Measurements from ENCODE around the gene PNP.

PNP gene

GRCh38 chr14:20438664-20439063, 30.5 kb upstream of the PNP start:
- TF ChIP-seq SNAI2 (CRISPR knock-in tag; IDR thresholded peaks at IDR 0.05) (no peak), ZFP3 (CRISPR knock-in tag; IDR thresholded peaks at IDR 0.05) (no peak), CREB5 (CRISPR knock-in tag; IDR thresholded peaks at IDR 0.05; ENCODE audit: low read depth) (no peak), CSRNP3 (CRISPR knock-in tag; IDR thresholded peaks at IDR 0.05) (no peak), TSHZ2 (CRISPR knock-in tag; IDR thresholded peaks at IDR 0.05) (no peak), ZNF70 (CRISPR knock-in tag; IDR thresholded peaks at IDR 0.05) (no peak), CSDC2 (CRISPR knock-in tag; IDR thresholded peaks at IDR 0.05) (no peak), ISL1 (CRISPR knock-in tag; IDR thresholded peaks at IDR 0.05) (no peak), PPARA (CRISPR knock-in tag; IDR thresholded peaks at IDR 0.05; ENCODE audit: borderline replicate concordance) (no peak), TOX (CRISPR knock-in tag; IDR thresholded peaks at IDR 0.05; ENCODE audit: borderline replicate concordance) (no peak), ZC3H10 (CRISPR knock-in tag; IDR thresholded peaks at IDR 0.05) (no peak), ZNF8 (CRISPR knock-in tag; IDR thresholded peaks at IDR 0.05) (no peak), OSR1 (CRISPR knock-in tag; IDR thresholded peaks at IDR 0.05) (no peak), ESRRG (CRISPR knock-in tag; IDR thresholded peaks at IDR 0.05) (no peak), GLIS3 (CRISPR knock-in tag; IDR thresholded peaks at IDR 0.05) (no peak), ZNF565 (CRISPR knock-in tag; conservative IDR thresholded peaks at IDR 0.05; ENCODE audit: low read depth) (no peak), POU6F1 (CRISPR knock-in tag; IDR thresholded peaks at IDR 0.05; ENCODE audit: borderline replicate concordance, low read depth) (no peak), RARB (CRISPR knock-in tag; IDR thresholded peaks at IDR 0.05) (no peak), TCF4 (CRISPR knock-in tag; IDR thresholded peaks at IDR 0.05; ENCODE audit: borderline replicate concordance) (no peak), BACH2 (CRISPR knock-in tag; IDR thresholded peaks at IDR 0.05; ENCODE audit: borderline replicate concordance) (no peak)
- ATAC-seq, result no peak

- no peak for ATAC-seq
These were observed 28.7 kb upstream of the PNP start for GRCh38 chr14:20440465-20440864.

More at GRCh38 chr14:20440465-20440864, 28.7 kb upstream of the PNP start:
- TF ChIP-seq ZFP30 (CRISPR knock-in tag; IDR thresholded peaks at IDR 0.05) (no peak), BACH2 (CRISPR knock-in tag; IDR thresholded peaks at IDR 0.05; ENCODE audit: borderline replicate concordance) (no peak), SNAI2 (CRISPR knock-in tag; IDR thresholded peaks at IDR 0.05) (no peak), ZNF70 (CRISPR knock-in tag; IDR thresholded peaks at IDR 0.05) (no peak), ZNF8 (CRISPR knock-in tag; IDR thresholded peaks at IDR 0.05) (no peak), ZNF565 (CRISPR knock-in tag; conservative IDR thresholded peaks at IDR 0.05; ENCODE audit: low read depth) (no peak), PPARA (CRISPR knock-in tag; IDR thresholded peaks at IDR 0.05; ENCODE audit: borderline replicate concordance) (no peak), RARB (CRISPR knock-in tag; IDR thresholded peaks at IDR 0.05) (no peak), POU6F1 (CRISPR knock-in tag; IDR thresholded peaks at IDR 0.05; ENCODE audit: borderline replicate concordance, low read depth) (no peak), OSR1 (CRISPR knock-in tag; IDR thresholded peaks at IDR 0.05) (no peak), TCF4 (CRISPR knock-in tag; IDR thresholded peaks at IDR 0.05; ENCODE audit: borderline replicate concordance) (no peak)

Data from SK-N-SH treated with all-trans-retinoic acid at 6 μM for 48 hours (cell line).